ENCODE results near the gene SPAG17. TPM values are rescaled to one million over a fixed set of nuclear protein-coding genes. Genes with fewer than 3 reads are reported as not detected.

Gene SPAG17
- total RNA-seq, 1 donor from 2014 or later: 5.6 TPM

GRCh38 chr1:117985973-117986372, 199.1 kb downstream of the SPAG17 start:
- Mint-ChIP-seq H3K27me3 (no peaks in the 10 kb centered on the region), H3K27ac (no peak overlapping the region), H3K36me3 (no peaks in the 10 kb centered on the region), H3K4me1 (ENCODE audit: unreplicated experiment) (no peaks in the 10 kb centered on the region), H3K4me3 (no peak overlapping the region), H3K9me3 (no peaks in the 10 kb centered on the region)
- no peak for DNase-seq (ENCODE audit: extremely low spot score, unreplicated experiment)
- TF ChIP-seq, protein P1, sequence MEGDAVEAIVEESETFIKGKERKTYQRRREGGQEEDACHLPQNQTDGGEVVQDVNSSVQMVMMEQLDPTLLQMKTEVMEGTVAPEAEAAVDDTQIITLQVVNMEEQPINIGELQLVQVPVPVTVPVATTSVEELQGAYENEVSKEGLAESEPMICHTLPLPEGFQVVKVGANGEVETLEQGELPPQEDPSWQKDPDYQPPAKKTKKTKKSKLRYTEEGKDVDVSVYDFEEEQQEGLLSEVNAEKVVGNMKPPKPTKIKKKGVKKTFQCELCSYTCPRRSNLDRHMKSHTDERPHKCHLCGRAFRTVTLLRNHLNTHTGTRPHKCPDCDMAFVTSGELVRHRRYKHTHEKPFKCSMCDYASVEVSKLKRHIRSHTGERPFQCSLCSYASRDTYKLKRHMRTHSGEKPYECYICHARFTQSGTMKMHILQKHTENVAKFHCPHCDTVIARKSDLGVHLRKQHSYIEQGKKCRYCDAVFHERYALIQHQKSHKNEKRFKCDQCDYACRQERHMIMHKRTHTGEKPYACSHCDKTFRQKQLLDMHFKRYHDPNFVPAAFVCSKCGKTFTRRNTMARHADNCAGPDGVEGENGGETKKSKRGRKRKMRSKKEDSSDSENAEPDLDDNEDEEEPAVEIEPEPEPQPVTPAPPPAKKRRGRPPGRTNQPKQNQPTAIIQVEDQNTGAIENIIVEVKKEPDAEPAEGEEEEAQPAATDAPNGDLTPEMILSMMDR (conservative IDR thresholded peaks at IDR 0.05): no peak

DNA sequence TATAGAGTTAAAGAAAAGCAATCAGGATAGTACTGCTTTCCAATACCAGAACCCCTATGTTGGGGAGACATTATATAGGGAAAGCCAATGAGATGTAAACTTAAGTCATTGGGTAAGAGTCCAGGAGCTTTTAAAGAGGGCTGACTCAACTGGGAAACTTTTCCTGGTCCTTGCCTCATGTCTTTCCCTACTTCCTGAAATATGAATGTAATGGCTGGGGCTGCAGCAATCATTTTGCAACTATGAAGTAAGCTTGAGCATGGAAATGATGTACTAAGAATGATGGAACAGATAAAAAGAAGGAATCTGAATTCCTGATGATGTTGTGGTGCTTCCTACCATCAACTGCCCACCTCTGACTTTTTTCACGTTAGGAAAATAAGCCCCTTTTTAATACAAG, 199.8 kb downstream of the SPAG17 start:
- DNase-seq (ENCODE audit: extremely low spot score, unreplicated experiment): no peak
- Mint-ChIP-seq H3K9me3 (no peaks in the 10 kb centered on the region), H3K4me1 (ENCODE audit: unreplicated experiment) (no peaks in the 10 kb centered on the region), H3K36me3 (no peaks in the 10 kb centered on the region), H3K27me3 (no peaks in the 10 kb centered on the region), H3K27ac (no peak overlapping the region), H3K4me3 (no peak overlapping the region)
- TF ChIP-seq, protein P1 (conservative IDR thresholded peaks at IDR 0.05): no peak

DNA sequence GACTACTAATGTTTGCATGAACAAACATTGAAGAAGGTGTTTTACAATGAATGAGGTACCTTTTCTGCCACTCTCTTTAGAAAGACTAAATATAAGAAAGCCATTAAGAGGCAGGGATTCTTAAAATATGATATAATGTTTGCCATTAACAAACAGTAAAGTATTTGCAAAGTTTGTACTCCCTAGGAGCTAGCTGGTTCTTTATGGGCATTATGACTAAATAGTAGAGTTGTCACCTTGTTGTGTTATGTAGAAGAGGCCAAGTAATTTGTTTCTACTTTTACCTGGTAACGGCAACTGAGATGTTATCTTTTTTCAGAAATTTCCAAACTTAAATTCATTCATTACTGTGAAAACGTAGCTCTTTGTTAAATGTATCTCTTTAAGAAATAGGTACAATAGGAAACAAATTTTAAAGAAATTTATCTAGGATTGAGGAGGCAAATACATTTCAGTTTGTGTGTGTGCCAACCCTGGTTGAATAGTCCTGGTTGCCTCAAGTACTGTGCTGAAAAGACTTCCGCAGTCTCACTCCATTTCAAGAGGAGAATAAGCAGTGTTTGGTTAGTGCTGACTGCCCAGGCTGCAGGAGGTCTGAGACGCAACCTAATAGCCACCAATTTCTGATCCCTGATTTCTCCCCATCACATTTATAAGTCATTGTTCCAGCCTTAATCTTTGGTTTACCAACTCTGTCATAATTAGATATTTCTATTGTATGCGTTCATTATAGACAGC, 203.4 kb downstream of the SPAG17 start:
- Mint-ChIP-seq H3K27ac (no peak overlapping the region), H3K4me1 (ENCODE audit: unreplicated experiment) (no peaks in the 10 kb centered on the region), H3K27me3 (no peaks in the 10 kb centered on the region), H3K36me3 (no peaks in the 10 kb centered on the region), H3K9me3 (no peaks in the 10 kb centered on the region), H3K4me3 (no peak overlapping the region)
- no peak for DNase-seq (ENCODE audit: extremely low spot score, unreplicated experiment)
- TF ChIP-seq, protein P1 (conservative IDR thresholded peaks at IDR 0.05): no peak

DNA sequence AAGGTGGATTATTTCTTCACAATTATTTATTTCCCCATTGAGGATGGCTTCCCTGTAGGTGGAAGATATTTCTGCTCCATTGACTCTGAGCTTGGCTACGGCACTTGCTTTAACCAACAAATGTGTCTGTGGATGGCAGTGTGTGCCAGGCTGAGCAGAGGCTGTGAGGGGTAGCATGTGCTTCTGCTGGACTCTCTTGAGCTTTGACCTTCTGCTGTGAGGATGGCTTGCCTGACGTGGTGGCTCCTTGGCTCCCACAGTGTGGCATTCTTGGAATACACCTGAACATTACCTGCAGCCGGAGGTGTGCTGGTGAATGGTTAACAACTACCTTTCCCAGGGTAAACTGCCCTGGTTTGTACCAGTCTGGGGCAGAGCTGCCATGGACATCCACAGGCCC, 208.6 kb downstream of the SPAG17 start:
- Mint-ChIP-seq H3K36me3 (no peaks in the 10 kb centered on the region), H3K27me3 (no peaks in the 10 kb centered on the region), H3K27ac (no peak overlapping the region), H3K4me3 (no peak overlapping the region), H3K9me3 (no peaks in the 10 kb centered on the region), H3K4me1 (ENCODE audit: unreplicated experiment) (no peaks in the 10 kb centered on the region)
- DNase-seq (ENCODE audit: extremely low spot score, unreplicated experiment): no peak
- TF ChIP-seq, protein P1 (conservative IDR thresholded peaks at IDR 0.05): no peak

DNA sequence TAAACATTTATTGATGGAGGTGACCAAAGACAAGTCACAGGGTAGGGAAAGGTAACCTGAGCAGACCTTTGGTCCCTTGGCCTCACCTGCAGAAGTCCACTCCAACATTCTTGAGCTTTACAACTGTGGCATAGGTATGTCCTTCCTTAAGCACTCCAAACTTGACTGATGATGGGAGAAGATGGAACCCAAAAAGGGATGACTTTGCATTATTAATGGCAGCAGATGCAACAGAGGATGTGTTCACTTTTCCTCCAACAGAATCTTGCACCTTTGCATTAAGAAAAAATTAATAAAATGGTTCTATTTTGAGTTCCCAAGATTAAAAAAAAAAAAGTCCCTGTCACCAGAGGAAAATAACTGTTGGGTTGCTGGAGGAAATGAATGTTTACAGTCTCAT, 213.3 kb downstream of the SPAG17 start:
- H3K4me3 Mint-ChIP-seq: no peak overlapping the region
- H3K36me3 Mint-ChIP-seq: no peaks in the 10 kb centered on the region
- H3K27ac Mint-ChIP-seq: no peak overlapping the region
- no peak for DNase-seq (ENCODE audit: extremely low spot score, unreplicated experiment)
- H3K27me3 Mint-ChIP-seq: no peaks in the 10 kb centered on the region
- no peaks in the 10 kb centered on the region for H3K9me3 Mint-ChIP-seq
- H3K4me1 Mint-ChIP-seq (ENCODE audit: unreplicated experiment): peaks cover 13% of the 10 kb centered on the region
- TF ChIP-seq, protein P1 (conservative IDR thresholded peaks at IDR 0.05): no peak
